Uterus (tissue), 2 donors: ENCODE data around the gene ZNF282.

Experiments used
- POLR2A ChIP-seq, 2 donors: fragments of 450-650 bp; IDR thresholded peaks; one replicate each; pipeline ENCODE4 v1.6.1; 2016; ENCODE audit warnings: antibody characterized with exemption in 2 of 2, mild to moderate bottlenecking in 1 of 2, moderate library complexity in 1 of 2
- TF ChIP-seq, protein P1 (sequence below), 4 experiments: fragments of 200-600 bp in 2 of 4; fragments of 450-650 bp in 2 of 4; sonication (generic) in 2 of 4; IDR thresholded peaks; one replicate each; pipeline ENCODE4 v1.5.1; 2016 to 2019; ENCODE audit warnings: antibody characterized with exemption in 4 of 4, mild to moderate bottlenecking in 2 of 4, moderate library complexity in 1 of 4

DNA sequence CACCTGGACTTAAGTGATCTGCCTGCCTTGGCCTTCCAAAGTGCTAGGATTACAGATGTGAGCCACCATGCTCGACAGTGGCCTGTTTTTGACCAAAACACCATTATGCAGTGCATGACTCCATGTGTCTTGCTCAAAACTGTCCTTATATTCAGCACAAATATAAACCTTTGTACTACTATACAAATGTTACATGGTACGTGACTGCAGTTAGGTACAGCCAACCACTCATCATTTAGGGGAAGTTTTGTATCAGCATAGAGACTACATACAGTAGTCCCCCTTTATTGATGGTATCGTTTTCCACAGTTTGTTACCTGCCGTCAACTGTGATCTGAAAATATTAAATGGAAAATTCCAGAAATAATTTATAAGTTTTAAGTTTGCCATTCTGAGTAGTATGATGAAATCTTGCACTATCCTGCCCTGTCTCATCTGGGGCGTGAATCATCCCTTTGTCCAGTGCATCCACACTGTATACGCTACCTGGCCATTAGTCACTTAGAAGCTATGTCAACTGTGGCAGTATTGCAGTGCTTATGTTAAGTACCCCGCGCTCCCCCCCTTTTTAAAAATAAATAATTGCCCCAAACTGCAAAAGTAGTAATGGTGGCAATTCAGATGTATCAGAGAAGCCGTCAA, 23.3 kb upstream of the ZNF282 start:
- TF ChIP-seq, protein P1, sequence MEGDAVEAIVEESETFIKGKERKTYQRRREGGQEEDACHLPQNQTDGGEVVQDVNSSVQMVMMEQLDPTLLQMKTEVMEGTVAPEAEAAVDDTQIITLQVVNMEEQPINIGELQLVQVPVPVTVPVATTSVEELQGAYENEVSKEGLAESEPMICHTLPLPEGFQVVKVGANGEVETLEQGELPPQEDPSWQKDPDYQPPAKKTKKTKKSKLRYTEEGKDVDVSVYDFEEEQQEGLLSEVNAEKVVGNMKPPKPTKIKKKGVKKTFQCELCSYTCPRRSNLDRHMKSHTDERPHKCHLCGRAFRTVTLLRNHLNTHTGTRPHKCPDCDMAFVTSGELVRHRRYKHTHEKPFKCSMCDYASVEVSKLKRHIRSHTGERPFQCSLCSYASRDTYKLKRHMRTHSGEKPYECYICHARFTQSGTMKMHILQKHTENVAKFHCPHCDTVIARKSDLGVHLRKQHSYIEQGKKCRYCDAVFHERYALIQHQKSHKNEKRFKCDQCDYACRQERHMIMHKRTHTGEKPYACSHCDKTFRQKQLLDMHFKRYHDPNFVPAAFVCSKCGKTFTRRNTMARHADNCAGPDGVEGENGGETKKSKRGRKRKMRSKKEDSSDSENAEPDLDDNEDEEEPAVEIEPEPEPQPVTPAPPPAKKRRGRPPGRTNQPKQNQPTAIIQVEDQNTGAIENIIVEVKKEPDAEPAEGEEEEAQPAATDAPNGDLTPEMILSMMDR (IDR thresholded peaks at IDR 0.05) = no peak
- no peak for TF ChIP-seq POLR2A (IDR thresholded peaks at IDR 0.05)
